GM10266 (cell line): Measurements from ENCODE around the gene APBA2.

ENCODE experiments used
- DNase-seq: peaks from one replicate; pipeline ENCODE4 v3.0.0; 2012; ENCODE audit errors: extremely low spot score
- TF ChIP-seq, protein P1 (sequence below): IDR thresholded peaks from 2 replicates; pipeline ENCODE4 v1.5.1; 2012; ENCODE audit warnings: mild to moderate bottlenecking, low read depth; ENCODE audit not compliant: control insufficient read depth, insufficient read depth; ENCODE audit errors: missing control alignments

APBA2 gene

DNA sequence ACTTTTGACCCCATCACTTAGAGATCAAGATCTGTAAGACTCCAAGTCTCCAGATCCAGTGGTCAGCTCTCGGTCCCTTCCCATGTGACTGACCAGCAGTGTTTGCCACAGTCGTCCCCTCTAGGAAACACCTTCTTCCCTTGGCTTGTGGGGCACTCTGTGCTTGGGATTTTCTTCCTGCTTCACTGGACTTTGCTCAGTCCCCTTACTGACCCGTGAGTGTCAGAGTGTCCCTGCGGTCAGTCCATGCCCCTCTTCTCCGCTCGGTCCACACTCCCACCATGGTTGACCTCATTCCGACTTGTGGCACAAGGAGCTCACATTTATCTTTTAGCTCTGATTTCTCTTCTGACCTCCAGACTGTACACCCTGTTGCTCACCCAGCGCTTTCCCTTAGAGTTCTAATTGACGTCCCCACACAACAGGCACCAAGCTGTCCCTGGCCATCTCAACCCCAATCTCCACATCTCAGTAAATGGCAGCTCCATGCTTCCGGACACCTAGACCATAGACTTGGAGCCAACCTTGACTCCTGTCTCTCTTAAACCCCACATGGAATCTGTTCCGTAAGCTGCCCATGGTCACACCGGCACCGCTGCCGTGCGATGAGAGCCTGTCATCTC, 67.9 kb downstream of the APBA2 start:
- DNase-seq: no peak
- TF ChIP-seq, protein P1, sequence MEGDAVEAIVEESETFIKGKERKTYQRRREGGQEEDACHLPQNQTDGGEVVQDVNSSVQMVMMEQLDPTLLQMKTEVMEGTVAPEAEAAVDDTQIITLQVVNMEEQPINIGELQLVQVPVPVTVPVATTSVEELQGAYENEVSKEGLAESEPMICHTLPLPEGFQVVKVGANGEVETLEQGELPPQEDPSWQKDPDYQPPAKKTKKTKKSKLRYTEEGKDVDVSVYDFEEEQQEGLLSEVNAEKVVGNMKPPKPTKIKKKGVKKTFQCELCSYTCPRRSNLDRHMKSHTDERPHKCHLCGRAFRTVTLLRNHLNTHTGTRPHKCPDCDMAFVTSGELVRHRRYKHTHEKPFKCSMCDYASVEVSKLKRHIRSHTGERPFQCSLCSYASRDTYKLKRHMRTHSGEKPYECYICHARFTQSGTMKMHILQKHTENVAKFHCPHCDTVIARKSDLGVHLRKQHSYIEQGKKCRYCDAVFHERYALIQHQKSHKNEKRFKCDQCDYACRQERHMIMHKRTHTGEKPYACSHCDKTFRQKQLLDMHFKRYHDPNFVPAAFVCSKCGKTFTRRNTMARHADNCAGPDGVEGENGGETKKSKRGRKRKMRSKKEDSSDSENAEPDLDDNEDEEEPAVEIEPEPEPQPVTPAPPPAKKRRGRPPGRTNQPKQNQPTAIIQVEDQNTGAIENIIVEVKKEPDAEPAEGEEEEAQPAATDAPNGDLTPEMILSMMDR: no peak

DNA sequence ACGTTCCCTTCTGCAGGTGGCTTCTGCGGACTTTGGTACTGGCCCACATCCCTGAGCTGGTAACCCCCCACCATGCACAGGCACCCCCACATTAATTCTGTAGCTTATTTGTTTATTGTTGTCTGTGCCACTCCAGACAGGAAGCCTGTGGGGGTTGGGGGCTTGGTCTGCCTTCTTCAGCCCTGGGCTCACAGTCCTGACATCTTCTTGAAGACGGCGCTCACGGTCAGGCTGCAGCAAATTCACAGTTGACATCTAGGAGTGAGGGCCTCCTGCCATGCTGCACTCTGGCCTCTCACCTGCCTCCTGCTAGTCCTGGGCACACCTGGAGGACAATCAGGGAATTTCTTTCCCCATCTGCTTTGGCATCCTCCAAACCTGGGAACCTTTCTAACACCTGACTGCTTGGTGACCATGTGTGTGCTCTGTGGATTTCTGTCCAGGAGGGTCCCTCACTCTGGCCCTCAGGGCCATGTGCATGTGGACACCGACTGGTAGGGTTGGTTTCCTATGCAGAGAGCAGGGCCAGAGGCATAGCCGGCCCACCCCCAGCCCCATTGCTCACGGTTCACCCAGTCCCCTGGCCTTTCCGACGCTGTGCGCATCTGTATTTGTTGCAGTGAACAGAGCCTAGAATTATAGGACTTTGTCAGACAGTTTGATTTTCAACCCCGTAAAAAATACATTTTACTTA, 68.8 kb downstream of the APBA2 start:
- TF ChIP-seq, protein P1: no peak
- no peak for DNase-seq

DNA sequence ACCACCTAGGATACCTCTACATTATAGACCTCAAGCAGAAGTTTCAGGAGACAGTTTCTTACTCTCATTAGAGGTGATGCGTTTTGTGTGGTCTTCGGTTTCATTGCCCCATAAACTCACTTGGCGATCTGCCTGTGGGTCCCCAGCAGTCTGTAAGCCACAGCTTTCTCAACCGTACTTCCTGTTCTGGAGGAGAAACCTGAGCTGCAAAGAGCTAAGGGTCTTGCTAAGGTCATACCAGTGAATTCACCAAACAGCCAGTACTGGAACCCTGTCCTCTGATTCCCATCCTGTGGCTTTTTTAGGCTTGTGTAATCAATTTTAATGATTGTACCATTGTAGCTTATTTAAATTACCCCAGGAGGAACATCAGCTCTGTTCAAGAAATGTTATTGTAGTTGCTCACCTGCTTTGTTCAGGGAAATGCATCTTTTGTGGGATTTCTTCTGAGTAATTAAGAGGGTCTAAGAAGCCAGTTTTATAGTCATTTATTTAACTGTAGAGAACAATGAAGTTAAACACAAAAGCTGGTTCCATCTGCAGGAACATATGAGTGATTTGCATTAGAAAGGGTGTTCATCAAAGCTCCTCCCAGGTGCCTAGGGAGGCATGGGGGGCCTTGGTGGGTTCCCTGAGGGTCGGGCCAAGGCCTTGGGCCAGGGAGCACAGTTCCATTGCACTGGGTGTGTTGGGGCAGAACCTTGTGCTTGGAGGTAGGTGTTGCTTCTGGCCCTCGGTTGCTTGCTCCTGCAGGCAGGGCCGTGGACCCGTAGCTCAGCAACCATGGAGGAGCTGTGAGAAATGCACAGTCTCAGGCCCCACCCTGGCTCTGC, 69.6 kb downstream of the APBA2 start:
- TF ChIP-seq, protein P1: no peak
- DNase-seq: no peak

DNA sequence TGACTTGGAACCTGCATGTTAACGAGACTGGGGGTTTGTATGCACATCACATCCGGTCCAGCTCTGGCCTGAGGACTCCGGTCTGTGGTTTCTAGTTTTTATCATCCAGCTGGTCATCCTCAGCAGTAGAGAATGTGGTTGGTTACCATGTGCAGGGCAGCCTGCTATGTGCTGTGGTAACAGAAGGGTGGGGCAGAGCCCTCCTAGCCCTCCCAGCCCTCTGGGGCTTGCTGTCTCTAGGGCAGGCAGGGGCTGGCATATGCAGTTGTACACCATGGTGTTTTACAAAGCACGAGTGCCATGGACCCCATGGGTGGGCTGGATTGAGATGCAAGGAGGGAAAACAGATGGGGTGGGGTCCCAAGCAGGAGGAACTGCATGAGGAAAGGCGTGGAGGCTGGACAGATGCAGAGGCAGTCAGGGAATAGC, 70.2 kb downstream of the APBA2 start:
- TF ChIP-seq, protein P1: no peak
- no peak for DNase-seq

DNA sequence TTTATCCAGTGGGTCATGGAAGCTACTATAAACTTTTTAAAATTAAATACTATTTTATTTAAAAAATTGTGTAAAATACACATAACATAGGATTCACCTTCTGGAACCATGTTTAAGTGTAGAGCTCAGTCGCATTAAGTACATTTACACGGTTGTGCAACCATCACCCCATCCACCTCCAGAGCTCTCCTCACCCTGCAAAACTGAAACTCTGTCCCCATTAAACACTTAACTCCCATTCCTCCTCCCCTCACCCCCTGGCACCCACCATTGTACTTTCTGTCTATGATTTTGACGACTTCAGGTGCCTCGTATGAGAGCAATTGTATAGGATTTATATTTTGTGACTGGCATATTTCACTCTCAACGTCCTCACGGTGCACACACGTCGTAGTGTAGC, 70.7 kb downstream of the APBA2 start:
- no peak for DNase-seq
- TF ChIP-seq, protein P1: no peak

DNA sequence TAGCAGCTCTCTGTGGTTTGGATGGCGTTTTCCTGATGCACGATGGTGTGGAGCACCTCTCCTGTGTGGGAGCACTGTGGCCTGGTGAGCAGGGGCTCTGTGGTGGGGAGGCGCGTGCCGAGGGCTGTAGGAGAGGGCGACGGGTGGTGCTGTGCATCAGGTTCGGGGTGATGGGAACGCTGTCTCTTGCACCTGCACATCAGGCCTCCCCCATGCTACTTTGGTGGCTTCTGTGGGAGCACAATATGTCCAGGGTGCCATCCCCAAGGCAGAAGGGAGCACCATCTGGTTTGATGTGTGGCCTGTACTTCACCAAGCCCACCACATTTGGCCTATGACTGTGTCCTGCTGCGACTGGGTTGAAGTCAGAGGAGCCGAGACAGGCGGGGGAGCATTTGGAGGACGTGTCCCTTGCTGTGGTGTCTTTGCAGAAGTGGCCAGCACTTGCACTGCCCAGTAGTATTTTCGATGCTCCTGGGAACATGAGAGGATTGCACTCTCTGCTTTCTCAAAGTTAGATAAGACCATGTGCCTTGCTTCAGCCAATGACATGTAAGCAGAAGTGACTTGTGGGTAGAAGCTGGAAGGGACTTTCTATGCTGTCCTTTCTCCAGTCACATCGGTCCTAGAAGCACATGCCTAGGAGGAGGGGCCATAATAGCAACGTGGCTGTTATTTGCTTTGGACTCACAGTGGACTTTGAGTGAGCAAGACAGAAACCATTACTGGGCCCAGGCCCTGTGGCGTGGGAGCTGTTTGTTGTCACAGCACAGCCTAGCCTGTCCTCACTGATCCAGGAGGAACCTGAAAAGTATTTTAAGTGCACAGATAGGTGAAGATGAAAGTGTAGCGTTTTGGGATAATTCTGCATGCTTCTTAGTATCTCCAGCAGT, 72.1 kb downstream of the APBA2 start:
- DNase-seq: no peak
- TF ChIP-seq, protein P1: no peak
